Endothelial cell (in vitro differentiated cells): ENCODE data around the gene GRAP2. TPM values are rescaled to one million over a fixed set of nuclear protein-coding genes. Genes with fewer than 3 reads are reported as not detected.
A peak's percentile ranks its signal among the peaks of the same experiment; 100 is the strongest.

Experiments used
- DNase-seq: peaks from one replicate; pipeline ENCODE4 v3.0.0; 2021; ENCODE audit warnings: low spot score
- H3K27ac Mint-ChIP-seq: one replicate; pipeline ENCODE4 v1.8.0; 2021; ENCODE audit warnings: mixed read lengths, inconsistent platforms; ENCODE audit not compliant: unreplicated experiment
- H3K27me3 Mint-ChIP-seq: one replicate; pipeline ENCODE4 v1.8.0; 2021; ENCODE audit warnings: mild to moderate bottlenecking, moderate library complexity, mixed read lengths, inconsistent platforms; ENCODE audit not compliant: unreplicated experiment
- H3K36me3 Mint-ChIP-seq: one replicate; pipeline ENCODE4 v1.8.0; 2021; ENCODE audit warnings: mild to moderate bottlenecking, low read depth, mixed read lengths, inconsistent platforms; ENCODE audit not compliant: unreplicated experiment
- H3K4me1 Mint-ChIP-seq: one replicate; pipeline ENCODE4 v1.8.0; 2021; ENCODE audit warnings: mild to moderate bottlenecking, mixed read lengths, inconsistent platforms; ENCODE audit not compliant: unreplicated experiment
- H3K4me3 Mint-ChIP-seq: one replicate; pipeline ENCODE4 v1.8.0; 2021; ENCODE audit warnings: mild to moderate bottlenecking, mixed read lengths, inconsistent platforms; ENCODE audit not compliant: unreplicated experiment
- H3K9me3 Mint-ChIP-seq: one replicate; pipeline ENCODE4 v1.8.0; 2021; ENCODE audit warnings: mixed read lengths, inconsistent platforms; ENCODE audit not compliant: unreplicated experiment
- total RNA-seq: library from RNA; stranded (reverse); fragmentation: NEBNext Ultra II Directional; extraction: Animal tissue kit (Norgen Biotek cat#: 25700); gene quantifications from one replicate; pipeline ENCODE4 v1.2.1, GENCODE V29; 2021; ENCODE audit not compliant: unreplicated experiment
- TF ChIP-seq, protein P1 (sequence below): fragments of 200-600 bp; sonication (generic); IDR thresholded peaks from one replicate; pipeline ENCODE4 v1.5.0; 2021; ENCODE audit warnings: antibody characterized with exemption; ENCODE audit not compliant: unreplicated experiment

Gene GRAP2
- total RNA-seq, 1 donor from 2014 or later, result 20.5 TPM

- Mint-ChIP-seq H3K27me3 (no peaks in the 10 kb centered on the region), H3K36me3 (no peaks in the 10 kb centered on the region), H3K4me1 (peaks cover 3% of the 10 kb centered on the region), H3K27ac (no peak within 1 kb of the TSS), H3K4me3 (no peak within 1 kb of the TSS), H3K9me3 (no peaks in the 10 kb centered on the region)
- DNase-seq, result peak; percentile 10
- TF ChIP-seq, protein P1, sequence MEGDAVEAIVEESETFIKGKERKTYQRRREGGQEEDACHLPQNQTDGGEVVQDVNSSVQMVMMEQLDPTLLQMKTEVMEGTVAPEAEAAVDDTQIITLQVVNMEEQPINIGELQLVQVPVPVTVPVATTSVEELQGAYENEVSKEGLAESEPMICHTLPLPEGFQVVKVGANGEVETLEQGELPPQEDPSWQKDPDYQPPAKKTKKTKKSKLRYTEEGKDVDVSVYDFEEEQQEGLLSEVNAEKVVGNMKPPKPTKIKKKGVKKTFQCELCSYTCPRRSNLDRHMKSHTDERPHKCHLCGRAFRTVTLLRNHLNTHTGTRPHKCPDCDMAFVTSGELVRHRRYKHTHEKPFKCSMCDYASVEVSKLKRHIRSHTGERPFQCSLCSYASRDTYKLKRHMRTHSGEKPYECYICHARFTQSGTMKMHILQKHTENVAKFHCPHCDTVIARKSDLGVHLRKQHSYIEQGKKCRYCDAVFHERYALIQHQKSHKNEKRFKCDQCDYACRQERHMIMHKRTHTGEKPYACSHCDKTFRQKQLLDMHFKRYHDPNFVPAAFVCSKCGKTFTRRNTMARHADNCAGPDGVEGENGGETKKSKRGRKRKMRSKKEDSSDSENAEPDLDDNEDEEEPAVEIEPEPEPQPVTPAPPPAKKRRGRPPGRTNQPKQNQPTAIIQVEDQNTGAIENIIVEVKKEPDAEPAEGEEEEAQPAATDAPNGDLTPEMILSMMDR, result no peak
Measured at GRCh38 chr22:39893526-39893925, 7.4 kb upstream of the GRAP2 start, which contains the start of gene ENTHD1. TSS of gene ENTHD1 (minus strand) at chr22:39893760. CDS start at chr22:39887748, 6,012 bp downstream.

- H3K27ac Mint-ChIP-seq, result no peak overlapping the region
- TF ChIP-seq, protein P1, result no peak
- DNase-seq, result no peak
- H3K9me3 Mint-ChIP-seq, result no peaks in the 10 kb centered on the region
- no peaks in the 10 kb centered on the region for H3K27me3 Mint-ChIP-seq
- no peaks in the 10 kb centered on the region for H3K36me3 Mint-ChIP-seq
- no peak overlapping the region for H3K4me3 Mint-ChIP-seq
- peaks cover 3% of the 10 kb centered on the region for H3K4me1 Mint-ChIP-seq
Measured at GRCh38 chr22:39894554-39895092, 6.3 kb upstream of the GRAP2 start.

DNA sequence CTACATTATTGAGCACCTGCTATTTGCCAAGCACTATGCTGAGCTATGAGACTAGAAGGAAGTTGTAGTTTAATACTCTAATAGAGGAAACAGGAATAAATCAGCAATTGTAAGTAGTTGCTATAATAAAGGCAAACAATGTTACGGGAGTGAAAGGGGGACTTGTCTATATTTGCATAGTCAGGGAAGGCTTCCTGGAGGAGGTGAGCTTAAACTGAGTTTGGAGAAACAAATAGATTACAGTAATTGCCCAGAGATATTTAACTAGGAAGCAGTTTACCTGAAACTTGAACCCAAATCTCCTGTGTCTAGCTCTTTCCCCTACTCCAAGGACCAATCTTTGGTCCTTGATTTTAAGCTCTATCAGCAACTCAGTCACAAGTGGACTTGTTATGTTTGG is 5.2 kb upstream of the GRAP2 start:
- Mint-ChIP-seq H3K36me3 (no peaks in the 10 kb centered on the region), H3K9me3 (no peaks in the 10 kb centered on the region)

DNA sequence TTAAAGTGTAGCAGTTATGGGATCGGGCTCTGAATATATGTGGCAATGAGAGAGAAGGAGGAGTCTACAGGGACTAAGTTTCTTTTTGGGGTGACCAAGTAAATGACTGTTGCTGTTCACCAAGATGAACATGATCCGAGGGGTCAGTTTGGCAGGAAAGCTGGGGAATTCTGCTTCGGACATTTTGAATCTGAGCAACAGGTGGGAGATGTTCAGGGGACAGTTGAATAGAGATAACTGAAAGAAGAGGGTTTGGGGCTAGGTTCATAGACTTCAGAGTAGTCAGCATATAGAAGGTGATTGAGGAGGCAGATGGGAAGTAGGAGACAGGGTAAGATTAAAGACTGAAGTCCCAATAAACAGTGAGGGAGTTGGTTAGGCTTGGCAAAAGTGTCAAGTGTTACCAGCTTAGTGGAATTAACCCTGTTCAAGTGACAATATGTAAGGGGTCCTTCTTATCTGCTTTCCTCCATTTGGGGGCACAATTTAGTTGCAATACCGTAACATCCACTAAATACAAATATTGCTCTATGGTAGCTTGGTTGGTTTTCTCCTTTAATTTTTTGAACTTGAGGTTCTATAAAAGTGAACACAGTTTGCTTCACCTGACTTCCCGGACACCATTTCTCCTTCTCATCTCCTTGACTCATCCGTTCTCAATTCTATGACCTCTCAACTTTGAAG is 4.4 kb upstream of the GRAP2 start:
- DNase-seq, result no peak
- TF ChIP-seq, protein P1, result no peak
- H3K4me1 Mint-ChIP-seq, result peaks cover 3% of the 10 kb centered on the region
- no peak overlapping the region for H3K4me3 Mint-ChIP-seq
- no peaks in the 10 kb centered on the region for H3K36me3 Mint-ChIP-seq
- no peaks in the 10 kb centered on the region for H3K9me3 Mint-ChIP-seq
- H3K27ac Mint-ChIP-seq, result no peak overlapping the region
- H3K27me3 Mint-ChIP-seq, result no peaks in the 10 kb centered on the region

More for the DNA sequence above, 5.2 kb upstream of the GRAP2 start:
- no peak for DNase-seq
- TF ChIP-seq, protein P1, result no peak
- Mint-ChIP-seq H3K27ac (no peak overlapping the region), H3K4me3 (no peak overlapping the region), H3K4me1 (peaks cover 3% of the 10 kb centered on the region), H3K27me3 (no peaks in the 10 kb centered on the region)

- TF ChIP-seq, protein P1, result no peak
- Mint-ChIP-seq H3K4me3 (no peak overlapping the region), H3K36me3 (no peaks in the 10 kb centered on the region), H3K27ac (no peak overlapping the region), H3K27me3 (no peaks in the 10 kb centered on the region), H3K4me1 (no peaks in the 10 kb centered on the region), H3K9me3 (no peaks in the 10 kb centered on the region)
- no peak for DNase-seq
Measured at GRCh38 chr22:39897841-39898240, 3.0 kb upstream of the GRAP2 start.
